ENCODE measurements around the gene XXYLT1. TPM values are rescaled to one million over a fixed set of nuclear protein-coding genes. Genes with fewer than 3 reads are reported as not detected.
A peak's percentile ranks its signal among the peaks of the same experiment; 100 is the strongest.

Gene XXYLT1
- polyA plus RNA-seq, 1 donor (not counting 4 experiments of a cell fraction or from before 2014, with no cell fraction given), result 11.1 TPM

DNA sequence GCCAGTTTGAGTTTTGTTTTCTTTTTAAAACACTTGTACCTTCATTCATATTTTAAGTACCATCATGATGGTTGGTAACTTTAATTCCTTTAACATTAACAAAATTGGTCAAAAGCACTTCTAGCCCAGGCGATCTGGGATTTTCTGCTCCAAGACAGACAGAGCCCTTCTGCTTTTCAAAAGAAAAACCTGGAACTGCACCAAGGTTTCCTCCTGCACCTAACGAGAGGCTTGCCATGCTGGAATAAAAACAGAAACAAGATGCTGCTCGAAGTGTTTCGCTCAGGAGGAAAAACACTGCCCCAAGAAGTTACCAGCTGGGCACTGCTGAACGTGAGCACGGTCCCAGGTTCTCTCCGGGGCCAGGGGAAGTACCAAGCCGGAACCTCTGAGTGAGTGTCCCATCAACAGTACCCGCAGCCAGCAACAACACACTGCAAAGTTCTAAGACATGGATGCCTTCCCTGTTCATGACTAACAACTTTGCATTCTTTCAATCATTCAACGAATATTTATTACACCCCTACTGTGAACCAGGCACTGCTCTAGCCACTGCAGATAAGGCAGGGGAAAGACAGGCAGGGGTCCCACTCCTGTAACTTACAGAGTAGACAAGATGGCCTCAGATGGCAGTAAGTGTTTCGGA lies 98.8 kb downstream of the XXYLT1 start:
- no peak overlapping the region for H3K27ac ChIP-seq (ENCODE audit: control insufficient read depth, insufficient read depth, low read length)
- H3K4me2 ChIP-seq (ENCODE audit: control insufficient read depth, extremely low read depth, insufficient read depth, low read depth, low read length), result peak overlapping the region; percentile 70
- DNase-seq (ENCODE audit: low read depth, low spot score), result no peak
- peaks cover 6% of the 10 kb centered on the region for H3K9me1 ChIP-seq (ENCODE audit: control insufficient read depth, extremely low read depth, insufficient read depth, low read length)
- no peaks in the 10 kb centered on the region for H3K27me3 ChIP-seq (ENCODE audit: control insufficient read depth, extremely low read depth, insufficient read depth, low read length)
- peaks cover 24% of the 10 kb centered on the region for H3K4me1 ChIP-seq (ENCODE audit: control insufficient read depth, extremely low read depth, insufficient read depth, low read length)
- dilution Hi-C loops (cut with MboI; ENCODE audit: extremely low pct_ligation_motif_present, low sequenced_read_pairs), result no loop called here
- H2AFZ ChIP-seq (ENCODE audit: control insufficient read depth, low read length), result peak overlapping the region; percentile 65
- peak overlapping the region; percentile 25 for H3K9ac ChIP-seq (ENCODE audit: control insufficient read depth, extremely low read depth, insufficient read depth, low read length)
- peak; percentile 26 for FAIRE-seq
- peaks cover 0 to 2% of the 10 kb centered on the region in 2 experiments for H3K36me3 ChIP-seq (ENCODE audit: control insufficient read depth in 2 of 2, extremely low read depth in 1 of 2, insufficient read depth in 2 of 2, low read length in 2 of 2)
- TF ChIP-seq EZH2 (IDR thresholded peaks at IDR 0.05; ENCODE audit: low read length), result no peak
- peak overlapping the region in 1 of 3 experiments; percentile 20 for H3K4me3 ChIP-seq (ENCODE audit: control insufficient read depth in 2 of 3, extremely low read depth in 1 of 3, insufficient read depth in 2 of 3, low read depth in 1 of 3, low read length in 3 of 3)
- no peaks in the 10 kb centered on the region for H4K20me1 ChIP-seq (ENCODE audit: control insufficient read depth, extremely low read depth, insufficient read depth, low read length)
- H3K9me3 ChIP-seq (ENCODE audit: control insufficient read depth, low read depth, low read length), result no peaks in the 10 kb centered on the region
- H3K79me2 ChIP-seq (ENCODE audit: control insufficient read depth, insufficient read depth, low read length), result no peaks in the 10 kb centered on the region

DNA sequence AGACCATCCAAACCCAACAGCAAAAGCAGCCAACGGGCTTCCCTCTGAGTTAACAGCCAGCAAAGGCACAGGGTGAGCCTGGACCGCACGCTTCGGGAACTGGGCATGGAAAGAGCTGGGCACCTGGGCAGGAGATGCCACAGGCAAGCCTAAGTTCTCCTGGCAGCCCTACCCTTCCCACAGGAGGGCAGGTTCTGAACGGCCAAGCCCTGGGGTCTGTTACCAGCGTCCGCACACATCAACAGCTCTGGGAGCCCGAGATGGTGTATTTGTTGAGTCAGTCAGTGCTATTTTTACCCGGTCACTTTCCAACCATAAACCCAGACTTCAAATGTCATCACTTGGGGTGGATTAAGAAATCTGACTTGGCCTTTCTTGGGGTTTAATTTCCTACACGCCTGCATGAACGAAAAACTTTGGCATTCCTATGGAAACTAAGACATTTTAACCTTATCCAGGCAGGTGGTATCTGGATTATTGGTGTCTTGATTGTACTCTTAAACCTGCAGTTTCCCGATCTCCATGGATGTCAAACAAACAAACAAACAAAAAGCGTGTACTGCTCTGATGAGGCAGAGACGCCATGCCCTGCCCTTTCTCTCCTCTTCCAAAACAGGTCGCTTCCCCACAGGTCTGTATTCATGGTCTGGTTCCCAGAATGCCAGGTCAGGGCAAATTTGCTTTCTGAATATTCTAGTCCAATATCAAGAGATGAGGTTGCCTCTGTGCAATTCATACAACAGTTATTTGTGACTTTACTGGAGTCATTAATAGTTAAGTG lies 99.7 kb downstream of the XXYLT1 start:
- Histone ChIP-seq H3K4me2 (ENCODE audit: control insufficient read depth, extremely low read depth, insufficient read depth, low read depth, low read length) (peak overlapping the region; percentile 70), H2AFZ (ENCODE audit: control insufficient read depth, low read length) (no peak overlapping the region), H3K4me1 (ENCODE audit: control insufficient read depth, extremely low read depth, insufficient read depth, low read length) (peaks cover 24% of the 10 kb centered on the region), H3K27me3 (ENCODE audit: control insufficient read depth, extremely low read depth, insufficient read depth, low read length) (no peaks in the 10 kb centered on the region), H3K27ac (ENCODE audit: control insufficient read depth, insufficient read depth, low read length) (no peak overlapping the region), H3K36me3 (ENCODE audit: control insufficient read depth in 2 of 2, extremely low read depth in 1 of 2, insufficient read depth in 2 of 2, low read length in 2 of 2) (peaks cover 0 to 2% of the 10 kb centered on the region in 2 experiments), H3K9ac (ENCODE audit: control insufficient read depth, extremely low read depth, insufficient read depth, low read length) (no peak overlapping the region), H3K9me3 (ENCODE audit: control insufficient read depth, low read depth, low read length) (no peaks in the 10 kb centered on the region), H3K4me3 (ENCODE audit: control insufficient read depth in 2 of 3, extremely low read depth in 1 of 3, insufficient read depth in 2 of 3, low read depth in 1 of 3, low read length in 3 of 3) (no peak overlapping the region), H3K9me1 (ENCODE audit: control insufficient read depth, extremely low read depth, insufficient read depth, low read length) (peaks cover 6% of the 10 kb centered on the region), H3K79me2 (ENCODE audit: control insufficient read depth, insufficient read depth, low read length) (no peaks in the 10 kb centered on the region), H4K20me1 (ENCODE audit: control insufficient read depth, extremely low read depth, insufficient read depth, low read length) (no peaks in the 10 kb centered on the region)
- TF ChIP-seq, protein P1, sequence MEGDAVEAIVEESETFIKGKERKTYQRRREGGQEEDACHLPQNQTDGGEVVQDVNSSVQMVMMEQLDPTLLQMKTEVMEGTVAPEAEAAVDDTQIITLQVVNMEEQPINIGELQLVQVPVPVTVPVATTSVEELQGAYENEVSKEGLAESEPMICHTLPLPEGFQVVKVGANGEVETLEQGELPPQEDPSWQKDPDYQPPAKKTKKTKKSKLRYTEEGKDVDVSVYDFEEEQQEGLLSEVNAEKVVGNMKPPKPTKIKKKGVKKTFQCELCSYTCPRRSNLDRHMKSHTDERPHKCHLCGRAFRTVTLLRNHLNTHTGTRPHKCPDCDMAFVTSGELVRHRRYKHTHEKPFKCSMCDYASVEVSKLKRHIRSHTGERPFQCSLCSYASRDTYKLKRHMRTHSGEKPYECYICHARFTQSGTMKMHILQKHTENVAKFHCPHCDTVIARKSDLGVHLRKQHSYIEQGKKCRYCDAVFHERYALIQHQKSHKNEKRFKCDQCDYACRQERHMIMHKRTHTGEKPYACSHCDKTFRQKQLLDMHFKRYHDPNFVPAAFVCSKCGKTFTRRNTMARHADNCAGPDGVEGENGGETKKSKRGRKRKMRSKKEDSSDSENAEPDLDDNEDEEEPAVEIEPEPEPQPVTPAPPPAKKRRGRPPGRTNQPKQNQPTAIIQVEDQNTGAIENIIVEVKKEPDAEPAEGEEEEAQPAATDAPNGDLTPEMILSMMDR (optimal IDR thresholded peaks at IDR 0.05 in 1 of 3, IDR thresholded peaks at IDR 0.05 in 1 of 3, conservative IDR thresholded peaks at IDR 0.05 in 1 of 3; ENCODE audit: extremely low read depth in 1 of 3, insufficient read depth in 2 of 3, low read length in 3 of 3), result no peak
- dilution Hi-C loops (cut with MboI; ENCODE audit: extremely low pct_ligation_motif_present, low sequenced_read_pairs), result no loop called here
- DNase-seq (ENCODE audit: low read depth, low spot score), result no peak
- no peak for FAIRE-seq
